Esophagus muscularis mucosa (tissue), 4 donors: ENCODE data around the gene HERC4. TPM values are rescaled to one million over a fixed set of nuclear protein-coding genes. Genes with fewer than 3 reads are reported as not detected.
"Not testable (repeated sequence)": the region's sequence is repeated elsewhere in the genome, so short reads cannot be mapped to it uniquely, and the experiment has no call there.

Experiments
- DNase-seq: peaks from one replicate; pipeline ENCODE4 v3.0.0-alpha.2; 2017; ENCODE audit errors: extremely low spot score
- H3K27ac ChIP-seq, 4 donors: fragments of 200-600 bp; sonication (generic); replicated peaks in 1 of 4; 1 replicate in 3 of 4; 2 replicates in 1 of 4; pipeline ENCODE4 v1.5.1; 2016 to 2019; ENCODE audit warnings: mild to moderate bottlenecking in 1 of 4
- H3K27me3 ChIP-seq, 4 donors: fragments of 200-600 bp; sonication (generic); one replicate each; pipeline versions ENCODE4 v1.5.1 to v1.6.0; 2016 to 2019
- H3K36me3 ChIP-seq, 4 donors: fragments of 200-600 bp; sonication (generic); one replicate each; pipeline ENCODE4 v1.5.1; 2016 to 2019
- H3K4me1 ChIP-seq, 4 donors: fragments of 200-600 bp; sonication (generic); one replicate each; pipeline ENCODE4 v1.5.1; 2016 to 2019
- H3K4me3 ChIP-seq, 4 donors: fragments of 200-600 bp; sonication (generic); 1 replicate in 2 of 4; 2 replicates in 2 of 4; pipeline ENCODE4 v1.5.1; 2016 to 2019; ENCODE audit warnings: mild to moderate bottlenecking in 4 of 4, moderate library complexity in 1 of 4
- H3K9me3 ChIP-seq, 4 donors: fragments of 200-600 bp; sonication (generic); 1 replicate in 3 of 4; 2 replicates in 1 of 4; pipeline ENCODE4 v1.5.1; 2016 to 2019
- CTCF ChIP-seq, 3 experiments: fragments of 200-600 bp in 2 of 3; fragments of 450-650 bp in 1 of 3; sonication (generic) in 2 of 3; IDR thresholded peaks; one replicate each; pipeline ENCODE4 v1.5.1; 2017 to 2019; ENCODE audit warnings: antibody characterized with exemption in 3 of 3, mild to moderate bottlenecking in 2 of 3, moderate library complexity in 1 of 3
- EP300 ChIP-seq: sonication (generic); formaldehyde crosslinking; IDR thresholded peaks from one replicate; pipeline ENCODE4 v1.6.1; 2017; ENCODE audit warnings: antibody characterized with exemption
- POLR2A ChIP-seq: fragments of 450-650 bp; IDR thresholded peaks from one replicate; pipeline ENCODE4 v1.6.1; 2017; ENCODE audit warnings: antibody characterized with exemption, moderate library complexity, mild to moderate bottlenecking, low read depth
- POLR2AphosphoS5 ChIP-seq, 2 donors: sonication (generic); formaldehyde crosslinking; IDR thresholded peaks; one replicate each; pipeline ENCODE4 v1.6.1; 2017; ENCODE audit warnings: antibody characterized with exemption in 2 of 2
- WGBS: methylation state at CpG from one replicate; pipeline ENCODE4 v1.1.5; 2018; 5-methylcytosine and 5-hydroxymethylcytosine counted together
- intact Hi-C: fragments of 100-400 bp; cut with DNase I; formaldehyde crosslinking; loops from one replicate; pipeline ENCODE4 v1.15.1; 2023
- small RNA-seq, 3 donors: library from RNA; depleted of rRNA; stranded (forward); fragments of <200 nt; gene quantifications; one replicate each; pipeline ENCODE3, GENCODE V24; 2016
- total RNA-seq, 4 donors: library from RNA; depleted of rRNA; stranded (reverse); fragments of >200 nt; gene quantifications; one replicate each; pipeline versions ENCODE4 v1.1.0 to v1.2.1, GENCODE V29; 2016

HERC4 gene
- total RNA-seq, 4 donors from 2014 or later: 24.9 to 42.4 (median 30.1) TPM

- DNase-seq: peak; percentile 55
- intact Hi-C loops: no loop called here
- WGBS: 19% methylated on average over 13 of the region's 13 CpGs
- no peaks in the 10 kb centered on the region for H3K9me3 ChIP-seq
- TF ChIP-seq CTCF (IDR thresholded peaks at IDR 0.05) (no peak), POLR2A (no peak), EP300 (no peak), POLR2AphosphoS5 (IDR thresholded peaks at IDR 0.05) (no peak)
- no peaks in the 10 kb centered on the region for H3K27me3 ChIP-seq
- peak overlapping the region; percentile 92 to 99 (median 96) for H3K27ac ChIP-seq
- H3K4me1 ChIP-seq: peaks cover 19 to 33% (median 28%) of the 10 kb centered on the region in 4 donors
- peak overlapping the region; percentile 80 to 93 (median 86) for H3K4me3 ChIP-seq
- H3K36me3 ChIP-seq: peaks cover 9 to 21% (median 15%) of the 10 kb centered on the region in 4 donors
Measured at GRCh38 chr10:67883710-67884312, 191.3 kb downstream of the HERC4 start.

- H3K27ac ChIP-seq: no peak overlapping the region
- 93% methylated on average over 7 of the region's 7 CpGs for WGBS
- intact Hi-C loops: no loop called here
- H3K36me3 ChIP-seq: no peaks in the 10 kb centered on the region
- H3K27me3 ChIP-seq: no peaks in the 10 kb centered on the region
- DNase-seq: no peak
- no peak overlapping the region for H3K4me3 ChIP-seq
- H3K9me3 ChIP-seq: no peaks in the 10 kb centered on the region
- TF ChIP-seq POLR2AphosphoS5 (IDR thresholded peaks at IDR 0.05): no peak
- no peak for TF ChIP-seq CTCF (IDR thresholded peaks at IDR 0.05)
- no peak for TF ChIP-seq EP300
- TF ChIP-seq POLR2A: no peak
- no peaks in the 10 kb centered on the region for H3K4me1 ChIP-seq
Measured at GRCh38 chr10:67878133-67878532, 196.9 kb downstream of the HERC4 start.

GRCh38 chr10:67877421-67877820 is 197.7 kb downstream of the HERC4 start:
- intact Hi-C loops: not testable (repeated sequence)
- 97% methylated on average over 11 of the region's 11 CpGs for WGBS

GRCh38 chr10:67875340-67876238 is 199.5 kb downstream of the HERC4 start:
- no peaks in the 10 kb centered on the region for H3K36me3 ChIP-seq
- intact Hi-C loops: no loop called here
- WGBS: 67% methylated on average over 3 of the region's 3 CpGs
- H3K4me3 ChIP-seq: no peak overlapping the region
- no peaks in the 10 kb centered on the region for H3K9me3 ChIP-seq
- TF ChIP-seq POLR2A (no peak), CTCF (IDR thresholded peaks at IDR 0.05) (no peak), POLR2AphosphoS5 (IDR thresholded peaks at IDR 0.05) (no peak), EP300 (no peak)
- H3K27me3 ChIP-seq: no peaks in the 10 kb centered on the region
- no peaks in the 10 kb centered on the region for H3K4me1 ChIP-seq
- DNase-seq: no peak
- H3K27ac ChIP-seq: no peak overlapping the region

More at GRCh38 chr10:67877421-67877820, 197.7 kb downstream of the HERC4 start:
- H3K4me3 ChIP-seq, DNase-seq, H3K27me3 ChIP-seq, H3K36me3 ChIP-seq, H3K27ac ChIP-seq, H3K4me1 ChIP-seq, H3K9me3 ChIP-seq: not testable (repeated sequence)

Small RNAs within 50 kb of the gene (small RNA-seq; reads per million reads assigned to genes)
- gene RN7SL220P: 0 reads per million in 3 donors

Other genes with a start within 250 kb of the HERC4 start
- gene DNAJC12, start 237.1 kb downstream of the HERC4 start, total RNA-seq: 1 to 10 TPM; 4.1 to 7.6 (median 6.5) TPM
- gene SIRT1, start 190.6 kb downstream of the HERC4 start, total RNA-seq: 10 to 100 TPM; 23.7 to 30.3 (median 29.2) TPM
- gene MYPN, start 34.2 kb upstream of the HERC4 start, total RNA-seq: 1 to 10 TPM in 1 of 4 donors, under 1 TPM in 3; 0.50 to 1.5 (median 0.67) TPM
- gene ATOH7, start 156.8 kb upstream of the HERC4 start, total RNA-seq: not detected